ENCODE data around the gene LPAR3.

- no peak for TF ChIP-seq ZNF274 (IDR thresholded peaks at IDR 0.05; ENCODE audit: low read depth, low read length)
- TF ChIP-seq SUZ12 (IDR thresholded peaks at IDR 0.05; ENCODE audit: extremely low read depth, insufficient read depth, insufficient read length) = no peak
Observed at GRCh38 chr1:84773195-84773594, 119.8 kb downstream of the LPAR3 start.

All from NT2/D1 (cell line).